Measurements from ENCODE around the gene PIK3CA. TPM values are rescaled to one million over a fixed set of nuclear protein-coding genes. Genes with fewer than 3 reads are reported as not detected.

PIK3CA gene
- polyA plus RNA-seq, 4 donors, result 24.0 to 34.1 (median 30.7) TPM

- no peak for DNase-seq (ENCODE audit: low read depth in 4 of 4, low spot score in 3 of 4)
Measured at GRCh38 chr3:179156170-179156569, 8.0 kb downstream of the PIK3CA start.

- no peak for DNase-seq (ENCODE audit: low read depth in 4 of 4, low spot score in 3 of 4)
Measured at GRCh38 chr3:179156775-179157174, 8.6 kb downstream of the PIK3CA start.

GRCh38 chr3:179158336-179159039 is 10.3 kb downstream of the PIK3CA start:
- no peak for DNase-seq (ENCODE audit: low read depth in 4 of 4, low spot score in 3 of 4)

- DNase-seq (ENCODE audit: low read depth in 4 of 4, low spot score in 3 of 4), result no peak
Measured at GRCh38 chr3:179163503-179163902, 15.3 kb downstream of the PIK3CA start.

GRCh38 chr3:179164857-179165256 is 16.7 kb downstream of the PIK3CA start:
- DNase-seq (ENCODE audit: low read depth in 4 of 4, low spot score in 3 of 4), result no peak

GRCh38 chr3:179166561-179167201 is 18.5 kb downstream of the PIK3CA start:
- DNase-seq (ENCODE audit: low read depth in 4 of 4, low spot score in 3 of 4), result no peak

- DNase-seq (ENCODE audit: low read depth in 4 of 4, low spot score in 3 of 4), result no peak
Measured at GRCh38 chr3:179168918-179169317, 20.8 kb downstream of the PIK3CA start.

- no peak for DNase-seq (ENCODE audit: low read depth in 4 of 4, low spot score in 3 of 4)
Measured at GRCh38 chr3:179172546-179172945, 24.4 kb downstream of the PIK3CA start.

GRCh38 chr3:179174316-179174715 is 26.2 kb downstream of the PIK3CA start:
- DNase-seq (ENCODE audit: low read depth in 4 of 4, low spot score in 3 of 4), result no peak

GRCh38 chr3:179174898-179175297 is 26.7 kb downstream of the PIK3CA start:
- no peak for DNase-seq (ENCODE audit: low read depth in 4 of 4, low spot score in 3 of 4)

GRCh38 chr3:179175358-179175757 is 27.2 kb downstream of the PIK3CA start:
- no peak for DNase-seq (ENCODE audit: low read depth in 4 of 4, low spot score in 3 of 4)

- no peak for DNase-seq (ENCODE audit: low read depth in 4 of 4, low spot score in 3 of 4)
Measured at GRCh38 chr3:179177611-179178010, 29.5 kb downstream of the PIK3CA start.

GRCh38 chr3:179179256-179179655 is 31.1 kb downstream of the PIK3CA start:
- no peak for DNase-seq (ENCODE audit: low read depth in 4 of 4, low spot score in 3 of 4)

GRCh38 chr3:179179979-179180759 is 32.0 kb downstream of the PIK3CA start:
- DNase-seq (ENCODE audit: low read depth in 4 of 4, low spot score in 3 of 4), result no peak

GRCh38 chr3:179181021-179181472 is 32.9 kb downstream of the PIK3CA start:
- no peak for DNase-seq (ENCODE audit: low read depth in 4 of 4, low spot score in 3 of 4)

GRCh38 chr3:179181993-179182551 is 33.9 kb downstream of the PIK3CA start:
- DNase-seq (ENCODE audit: low read depth in 4 of 4, low spot score in 3 of 4), result no peak

- DNase-seq (ENCODE audit: low read depth in 4 of 4, low spot score in 3 of 4), result no peak
Measured at GRCh38 chr3:179182902-179183301, 34.7 kb downstream of the PIK3CA start.

GRCh38 chr3:179184826-179185225 is 36.7 kb downstream of the PIK3CA start:
- DNase-seq (ENCODE audit: low read depth in 4 of 4, low spot score in 3 of 4), result no peak

GRCh38 chr3:179186426-179186825 is 38.3 kb downstream of the PIK3CA start:
- no peak for DNase-seq (ENCODE audit: low read depth in 4 of 4, low spot score in 3 of 4)

- peak; percentile 57 to 68 (median 66) for DNase-seq (ENCODE audit: low read depth in 4 of 4, low spot score in 3 of 4)
Measured at GRCh38 chr3:179189759-179190158, 41.6 kb downstream of the PIK3CA start.

- no peak for DNase-seq (ENCODE audit: low read depth in 4 of 4, low spot score in 3 of 4)
Measured at GRCh38 chr3:179190581-179190980, 42.4 kb downstream of the PIK3CA start.
